DOHH2 (cell line): ENCODE results near the gene RPL28.

ENCODE experiments used
- CTCF ChIP-seq: fragments of 200-600 bp; sonication (generic); IDR thresholded peaks from one replicate; pipeline ENCODE4 v1.5.1; 2014; ENCODE audit warnings: antibody characterized with exemption, mild to moderate bottlenecking, low read depth, low read length; ENCODE audit not compliant: poor library complexity, severe bottlenecking
- EZH2phosphoT487 ChIP-seq: fragments of 200-600 bp; sonication (generic); IDR thresholded peaks from 2 replicates; pipeline ENCODE4 v1.6.1; 2017; ENCODE audit warnings: borderline replicate concordance, mild to moderate bottlenecking, antibody characterized with exemption, low read length, moderate library complexity, mixed read lengths

DNA sequence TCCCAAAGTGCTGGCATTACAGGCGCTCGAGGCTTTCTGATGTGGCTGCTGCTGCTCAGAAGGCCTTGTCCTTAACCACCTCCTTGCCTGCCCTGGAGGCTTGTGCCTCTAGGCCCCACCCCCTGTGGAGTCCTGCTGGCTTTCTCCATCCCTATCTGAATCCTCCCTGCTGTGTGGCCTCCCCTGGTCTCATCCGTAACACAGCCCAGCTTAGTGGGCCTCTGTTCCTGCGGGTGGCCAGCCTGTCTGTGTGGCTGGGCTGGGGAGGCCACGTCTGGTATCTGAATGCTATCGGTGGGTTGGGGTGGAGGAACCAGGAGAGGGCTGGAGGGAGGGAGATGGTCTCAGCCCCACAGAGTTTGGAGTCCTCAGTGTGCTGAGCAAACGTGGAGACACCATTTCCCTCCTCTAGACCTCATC, 4.7 kb downstream of the RPL28 start:
- TF ChIP-seq CTCF, result no peak
- TF ChIP-seq EZH2phosphoT487, result no peak
